ENCODE data around the gene MCCC2. TPM values are rescaled to one million over a fixed set of nuclear protein-coding genes. Genes with fewer than 3 reads are reported as not detected.

MCCC2 gene
- total RNA-seq, 1 experiment from 2014 or later = 47.2 TPM

DNA sequence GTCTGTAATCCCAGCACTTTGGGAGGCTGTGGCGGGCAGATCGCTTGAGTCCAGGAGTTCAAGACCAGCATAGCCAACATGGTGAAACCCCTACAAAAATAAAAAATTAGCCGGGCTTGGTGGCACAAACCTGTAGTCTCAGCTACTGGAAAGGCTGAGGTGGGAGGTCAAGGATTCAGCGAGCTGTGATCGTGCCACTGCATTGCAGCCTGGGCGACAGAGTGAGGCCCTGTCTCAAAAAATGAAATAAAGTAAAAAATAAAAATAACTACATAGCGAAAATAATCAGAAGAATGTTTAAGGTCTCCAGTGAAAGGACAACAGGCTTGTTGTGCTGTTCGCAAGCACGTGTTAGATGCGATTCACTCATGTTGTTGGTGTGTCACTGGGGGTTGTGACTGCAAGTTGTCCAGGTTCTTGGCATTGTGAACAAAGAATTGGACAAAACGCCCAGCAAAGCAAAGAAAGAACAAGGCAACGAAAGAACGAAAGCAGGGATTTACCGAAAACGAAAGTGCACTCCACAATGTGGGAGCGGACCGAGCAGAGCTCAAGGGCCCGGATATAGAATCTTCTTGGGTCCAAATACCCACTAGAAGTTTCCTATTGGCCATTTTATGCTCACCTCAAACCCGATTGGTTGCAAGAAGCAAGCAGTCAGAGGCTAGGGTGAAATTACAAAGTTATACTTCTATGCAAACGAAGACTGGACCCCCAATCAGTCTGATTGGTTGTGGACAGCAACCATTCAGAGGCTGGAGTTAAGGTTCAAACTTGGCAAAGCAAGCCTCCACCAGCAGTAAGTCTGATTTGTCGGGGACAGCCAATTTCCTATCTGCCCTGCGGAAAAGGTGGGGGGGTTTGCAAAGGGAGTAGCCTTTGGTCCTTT, 844 bp upstream of the MCCC2 start (continued):
- TF ChIP-seq SIN3A (IDR thresholded peaks at IDR 0.05; ENCODE audit: low read depth) = no peak
- TF ChIP-seq SRF (IDR thresholded peaks at IDR 0.05; ENCODE audit: low read depth) = no peak
- TF ChIP-seq SP1 (IDR thresholded peaks at IDR 0.05; ENCODE audit: low read depth) = no peak
- no peak for TF ChIP-seq ATF3 (IDR thresholded peaks at IDR 0.05)
- no peak for TF ChIP-seq FOSL1 (IDR thresholded peaks at IDR 0.05; ENCODE audit: low read depth)
- TF ChIP-seq, protein P1, sequence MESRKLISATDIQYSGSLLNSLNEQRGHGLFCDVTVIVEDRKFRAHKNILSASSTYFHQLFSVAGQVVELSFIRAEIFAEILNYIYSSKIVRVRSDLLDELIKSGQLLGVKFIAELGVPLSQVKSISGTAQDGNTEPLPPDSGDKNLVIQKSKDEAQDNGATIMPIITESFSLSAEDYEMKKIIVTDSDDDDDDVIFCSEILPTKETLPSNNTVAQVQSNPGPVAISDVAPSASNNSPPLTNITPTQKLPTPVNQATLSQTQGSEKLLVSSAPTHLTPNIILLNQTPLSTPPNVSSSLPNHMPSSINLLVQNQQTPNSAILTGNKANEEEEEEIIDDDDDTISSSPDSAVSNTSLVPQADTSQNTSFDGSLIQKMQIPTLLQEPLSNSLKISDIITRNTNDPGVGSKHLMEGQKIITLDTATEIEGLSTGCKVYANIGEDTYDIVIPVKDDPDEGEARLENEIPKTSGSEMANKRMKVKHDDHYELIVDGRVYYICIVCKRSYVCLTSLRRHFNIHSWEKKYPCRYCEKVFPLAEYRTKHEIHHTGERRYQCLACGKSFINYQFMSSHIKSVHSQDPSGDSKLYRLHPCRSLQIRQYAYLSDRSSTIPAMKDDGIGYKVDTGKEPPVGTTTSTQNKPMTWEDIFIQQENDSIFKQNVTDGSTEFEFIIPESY (IDR thresholded peaks at IDR 0.05; ENCODE audit: extremely low read depth, insufficient replicate concordance, low read length) = no peak
- TF ChIP-seq ZFX (IDR thresholded peaks at IDR 0.05) = no peak
- no peak for TF ChIP-seq POLR2A (IDR thresholded peaks at IDR 0.05; ENCODE audit: borderline replicate concordance, extremely low read depth, insufficient read depth, insufficient read length)
- no peak for TF ChIP-seq CBX3 (IDR thresholded peaks at IDR 0.05; ENCODE audit: low read depth)
- no peak for TF ChIP-seq JUND (IDR thresholded peaks at IDR 0.05)
- no peak for TF ChIP-seq EZH2 (IDR thresholded peaks at IDR 0.05)
- no peak for TF ChIP-seq POLR2AphosphoS5 (IDR thresholded peaks at IDR 0.05; ENCODE audit: low read depth, low read length)
- no peak for TF ChIP-seq ELF1 (IDR thresholded peaks at IDR 0.05; ENCODE audit: borderline replicate concordance, low read depth)

Measured in HCT116 (cell line).